ENCODE data around the gene GAGE10.

DNA sequence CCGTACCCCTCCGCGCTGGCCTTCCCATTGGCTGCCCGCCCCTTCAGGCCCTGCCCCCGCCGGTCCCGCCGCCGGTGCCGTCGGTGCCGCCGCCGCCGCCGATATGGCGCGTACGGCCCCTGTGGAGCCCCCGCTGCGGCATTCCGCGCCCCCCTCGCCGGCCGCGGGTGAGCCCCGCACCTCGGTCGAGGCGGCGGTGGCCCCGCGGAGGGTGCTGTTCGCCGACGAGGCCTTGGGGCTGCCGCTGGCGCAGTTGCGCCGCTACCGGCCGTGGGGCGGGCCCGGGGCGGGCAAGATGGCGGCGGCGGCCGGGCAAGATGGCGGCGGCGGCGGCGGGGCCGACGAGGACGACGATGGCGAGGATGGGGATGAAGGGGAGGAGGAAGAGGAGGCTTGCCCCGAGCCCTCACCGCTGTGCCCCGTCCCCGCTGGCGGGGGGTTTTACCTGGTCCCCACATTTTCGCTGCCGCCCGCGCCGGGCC lies 33.6 kb upstream of the GAGE10 start, which contains the start of gene PPP1R3F:
- TF ChIP-seq, protein P1, sequence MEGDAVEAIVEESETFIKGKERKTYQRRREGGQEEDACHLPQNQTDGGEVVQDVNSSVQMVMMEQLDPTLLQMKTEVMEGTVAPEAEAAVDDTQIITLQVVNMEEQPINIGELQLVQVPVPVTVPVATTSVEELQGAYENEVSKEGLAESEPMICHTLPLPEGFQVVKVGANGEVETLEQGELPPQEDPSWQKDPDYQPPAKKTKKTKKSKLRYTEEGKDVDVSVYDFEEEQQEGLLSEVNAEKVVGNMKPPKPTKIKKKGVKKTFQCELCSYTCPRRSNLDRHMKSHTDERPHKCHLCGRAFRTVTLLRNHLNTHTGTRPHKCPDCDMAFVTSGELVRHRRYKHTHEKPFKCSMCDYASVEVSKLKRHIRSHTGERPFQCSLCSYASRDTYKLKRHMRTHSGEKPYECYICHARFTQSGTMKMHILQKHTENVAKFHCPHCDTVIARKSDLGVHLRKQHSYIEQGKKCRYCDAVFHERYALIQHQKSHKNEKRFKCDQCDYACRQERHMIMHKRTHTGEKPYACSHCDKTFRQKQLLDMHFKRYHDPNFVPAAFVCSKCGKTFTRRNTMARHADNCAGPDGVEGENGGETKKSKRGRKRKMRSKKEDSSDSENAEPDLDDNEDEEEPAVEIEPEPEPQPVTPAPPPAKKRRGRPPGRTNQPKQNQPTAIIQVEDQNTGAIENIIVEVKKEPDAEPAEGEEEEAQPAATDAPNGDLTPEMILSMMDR (IDR thresholded peaks at IDR 0.05), result no peak
- no peak for TF ChIP-seq EZH2 (IDR thresholded peaks at IDR 0.05; ENCODE audit: borderline replicate concordance, insufficient read depth, low read depth, low read length, poor library complexity, severe bottlenecking)

Measured in B cell (primary cell).